ENCODE results near the gene KRT84. TPM values are rescaled to one million over a fixed set of nuclear protein-coding genes. Genes with fewer than 3 reads are reported as not detected.
A peak's percentile ranks its signal among the peaks of the same experiment; 100 is the strongest.

The KRT84 gene
- total RNA-seq, 6 donors from 2014 or later = not detected

GRCh38 chr12:52369211-52369610, 16.2 kb downstream of the KRT84 start:
- TF ChIP-seq POLR2AphosphoS5 (IDR thresholded peaks at IDR 0.05) (no peak), CTCF (IDR thresholded peaks at IDR 0.05) (no peak), EP300 (IDR thresholded peaks at IDR 0.05) (no peak), POLR2A (IDR thresholded peaks at IDR 0.05) (no peak)
- no peak overlapping the region for H3K27ac ChIP-seq
- H3K9me3 ChIP-seq = no peaks in the 10 kb centered on the region
- no peaks in the 10 kb centered on the region for H3K36me3 ChIP-seq
- DNase-seq = no peak
- no peak for ATAC-seq (ENCODE audit: low FRiP score in 2 of 2)
- H3K27me3 ChIP-seq = no peaks in the 10 kb centered on the region
- 71 to 100% methylated on average over 3 of the region's 3 CpGs for WGBS, 2 donors
- no peaks in the 10 kb centered on the region for H3K4me1 ChIP-seq
- no peak overlapping the region for H3K4me3 ChIP-seq

- TF ChIP-seq EP300 (IDR thresholded peaks at IDR 0.05) = no peak
- no peak for TF ChIP-seq CTCF (IDR thresholded peaks at IDR 0.05)
- no peak for TF ChIP-seq POLR2A (IDR thresholded peaks at IDR 0.05)
- no peak for TF ChIP-seq POLR2AphosphoS5 (IDR thresholded peaks at IDR 0.05)
- Histone ChIP-seq H3K27ac (no peak overlapping the region), H3K9me3 (no peaks in the 10 kb centered on the region), H3K36me3 (no peaks in the 10 kb centered on the region), H3K4me1 (no peaks in the 10 kb centered on the region), H3K4me3 (no peak overlapping the region), H3K27me3 (no peaks in the 10 kb centered on the region)
- 78 to 81% methylated on average over 3 of the region's 3 CpGs for WGBS, 2 donors
- DNase-seq = no peak
- no peak for ATAC-seq (ENCODE audit: low FRiP score in 2 of 2)
Observed at GRCh38 chr12:52368508-52368907, 16.9 kb downstream of the KRT84 start.

GRCh38 chr12:52367876-52368275, 17.6 kb downstream of the KRT84 start:
- no peaks in the 10 kb centered on the region for H3K36me3 ChIP-seq
- no peaks in the 10 kb centered on the region for H3K9me3 ChIP-seq
- no peaks in the 10 kb centered on the region for H3K27me3 ChIP-seq
- H3K4me1 ChIP-seq = no peaks in the 10 kb centered on the region
- 78 to 87% methylated on average over 3 to 6 of the region's 6 CpGs for WGBS, 2 donors
- TF ChIP-seq CTCF (IDR thresholded peaks at IDR 0.05) = no peak
- no peak for TF ChIP-seq POLR2AphosphoS5 (IDR thresholded peaks at IDR 0.05)
- TF ChIP-seq POLR2A (IDR thresholded peaks at IDR 0.05) = no peak
- no peak for TF ChIP-seq EP300 (IDR thresholded peaks at IDR 0.05)
- DNase-seq (no peak), ATAC-seq (ENCODE audit: low FRiP score in 2 of 2) (no peak)
- H3K4me3 ChIP-seq = no peak overlapping the region
- no peak overlapping the region for H3K27ac ChIP-seq

- 82 to 88% methylated on average over 21 to 35 of the region's 42 CpGs for WGBS, 2 donors
- ATAC-seq (ENCODE audit: low FRiP score in 2 of 2) = no peak
Observed at GRCh38 chr12:52366738-52367485, 18.5 kb downstream of the KRT84 start, which contains the start of gene KRT85. KRT85 (minus strand) TSS chr12:52367481; CDS start chr12:52367405, 76 bp downstream.

More at GRCh38 chr12:52366738-52367485, 18.5 kb downstream of the KRT84 start, which contains the start of gene KRT85:
- no peaks in the 10 kb centered on the region for H3K27me3 ChIP-seq
- TF ChIP-seq EP300 (IDR thresholded peaks at IDR 0.05) = no peak
- TF ChIP-seq CTCF (IDR thresholded peaks at IDR 0.05) = no peak
- TF ChIP-seq POLR2AphosphoS5 (IDR thresholded peaks at IDR 0.05) = no peak
- no peak for TF ChIP-seq POLR2A (IDR thresholded peaks at IDR 0.05)
- H3K4me3 ChIP-seq = no peak within 1 kb of the TSS
- no peak within 1 kb of the TSS for H3K27ac ChIP-seq
- peak in 1 of 2 donors; percentile 80 for DNase-seq
- H3K36me3 ChIP-seq = no peaks in the 10 kb centered on the region
- no peaks in the 10 kb centered on the region for H3K4me1 ChIP-seq
- no peaks in the 10 kb centered on the region for H3K9me3 ChIP-seq
